GM23338 (cell line): ENCODE measurements around the gene LPCAT3. TPM values are rescaled to one million over a fixed set of nuclear protein-coding genes. Genes with fewer than 3 reads are reported as not detected.

Experiments
- ATAC-seq: fragments of 200-7000 bp; cut with Tn5 transposase; 3 replicates; pipeline ENCODE4 v1.9.1; 2020
- DNase-seq: peaks from one replicate; pipeline ENCODE4 v3.0.0-alpha.2; 2015; ENCODE audit warnings: low spot score
- H2AFZ ChIP-seq: fragments of 200-600 bp; sonication (generic); 2 replicates; pipeline ENCODE4 v1.8.0; 2016; ENCODE audit warnings: antibody characterized with exemption, mild to moderate bottlenecking, moderate library complexity
- H3F3A ChIP-seq: fragments of 200-600 bp; sonication (generic); replicated peaks from 2 replicates; pipeline ENCODE4 v1.8.0; 2017; ENCODE audit warnings: antibody characterized with exemption, mixed run types, low read depth
- H3K27ac ChIP-seq: fragments of 200-600 bp; sonication (generic); 2 replicates; pipeline ENCODE4 v1.6.1; 2016; ENCODE audit warnings: low read depth
- H3K27me3 ChIP-seq: fragments of 200-600 bp; sonication (generic); 2 replicates; pipeline ENCODE4 v1.8.0; 2016; ENCODE audit warnings: mild to moderate bottlenecking, mixed run types, moderate library complexity; ENCODE audit not compliant: insufficient read depth
- H3K36me3 ChIP-seq: fragments of 200-600 bp; sonication (generic); 2 replicates; pipeline ENCODE4 v1.8.0; 2016; ENCODE audit warnings: mild to moderate bottlenecking; ENCODE audit not compliant: insufficient read depth
- H3K4me1 ChIP-seq: fragments of 200-600 bp; sonication (generic); 2 replicates; pipeline ENCODE4 v1.8.0; 2016; ENCODE audit warnings: mild to moderate bottlenecking, moderate library complexity; ENCODE audit not compliant: insufficient read depth
- H3K4me2 ChIP-seq: fragments of 200-600 bp; sonication (generic); 2 replicates; pipeline ENCODE4 v1.7.1; 2017; ENCODE audit warnings: mixed run types
- H3K4me3 ChIP-seq: fragments of 200-600 bp; sonication (generic); 2 replicates; pipeline ENCODE4 v1.6.1; 2016; ENCODE audit warnings: mixed run types
- H3K79me2 ChIP-seq: fragments of 200-600 bp; sonication (generic); replicated peaks from 2 replicates; pipeline ENCODE4 v1.8.0; 2017; ENCODE audit warnings: mild to moderate bottlenecking; ENCODE audit not compliant: insufficient read depth
- H3K9me2 ChIP-seq: fragments of 200-600 bp; sonication (generic); 2 replicates; pipeline ENCODE4 v1.8.0; 2017; ENCODE audit not compliant: insufficient read depth
- H4K20me1 ChIP-seq: fragments of 200-600 bp; sonication (generic); replicated peaks from 2 replicates; pipeline ENCODE4 v1.8.0; 2017; ENCODE audit warnings: mild to moderate bottlenecking; ENCODE audit not compliant: insufficient read depth
- H3K27ac Mint-ChIP-seq: 2 replicates; pipeline ENCODE4 v1.8.0; 2020; ENCODE audit warnings: inconsistent platforms, mild to moderate bottlenecking, moderate library complexity, mixed read lengths
- H3K27me3 Mint-ChIP-seq: 3 replicates; pipeline ENCODE4 v1.8.0; 2022; ENCODE audit warnings: low read depth, mild to moderate bottlenecking, moderate library complexity, mixed read lengths, inconsistent platforms; ENCODE audit not compliant: insufficient read depth, poor library complexity
- H3K36me3 Mint-ChIP-seq: 3 replicates; pipeline ENCODE4 v1.8.0; 2021; ENCODE audit warnings: low read depth, mild to moderate bottlenecking, inconsistent platforms, moderate library complexity, mixed read lengths
- H3K4me1 Mint-ChIP-seq: 3 replicates; pipeline ENCODE4 v1.8.0; 2020; ENCODE audit warnings: mild to moderate bottlenecking, inconsistent platforms, mixed read lengths
- H3K4me3 Mint-ChIP-seq: 3 replicates; pipeline ENCODE4 v1.8.0; 2021; ENCODE audit warnings: moderate library complexity, mild to moderate bottlenecking, inconsistent platforms, mixed read lengths
- H3K9me3 Mint-ChIP-seq: 3 replicates; pipeline ENCODE4 v1.8.0; 2020; ENCODE audit warnings: moderate library complexity, mild to moderate bottlenecking, inconsistent platforms, mixed read lengths
- CREB1 ChIP-seq: fragments of 250-450 bp; sonication (Bioruptor Pico); IDR thresholded peaks from 2 replicates; pipeline ENCODE4 v1.5.0; 2020; ENCODE audit warnings: low read depth, mild to moderate bottlenecking, moderate library complexity
- ETS1 ChIP-seq: IDR thresholded peaks from 2 replicates; pipeline ENCODE4 v1.6.1; 2016; ENCODE audit warnings: antibody characterized with exemption
- EZH2phosphoT487 ChIP-seq: fragments of 200-600 bp; sonication (generic); IDR thresholded peaks from one replicate; pipeline ENCODE4 v1.8.1; 2018; ENCODE audit warnings: antibody characterized with exemption; ENCODE audit not compliant: unreplicated experiment
- NANOG ChIP-seq: IDR thresholded peaks from 2 replicates; pipeline ENCODE4 v1.6.1; 2016; ENCODE audit warnings: antibody characterized with exemption, borderline replicate concordance
- POLR2AphosphoS5 ChIP-seq: IDR thresholded peaks from 2 replicates; pipeline ENCODE4 v1.6.1; 2016; ENCODE audit warnings: antibody characterized with exemption, low read depth
- REST ChIP-seq: IDR thresholded peaks from one replicate; pipeline ENCODE4 v1.6.1; 2018; ENCODE audit warnings: antibody characterized with exemption; ENCODE audit not compliant: unreplicated experiment
- STAT1 ChIP-seq: IDR thresholded peaks from one replicate; pipeline ENCODE4 v1.6.1; 2016; ENCODE audit warnings: antibody characterized with exemption; ENCODE audit not compliant: unreplicated experiment
- ZNF114 ChIP-seq: fragments of 250-450 bp; sonication (Bioruptor Pico); IDR thresholded peaks from 2 replicates; pipeline ENCODE4 v1.5.0; 2020; ENCODE audit warnings: mild to moderate bottlenecking, moderate library complexity
- ZNF331 ChIP-seq: fragments of 250-450 bp; sonication (Bioruptor Pico); IDR thresholded peaks from 2 replicates; pipeline ENCODE4 v1.5.0; 2020; ENCODE audit warnings: low read depth, mild to moderate bottlenecking, moderate library complexity
- ZNF462 ChIP-seq: fragments of 250-450 bp; sonication (Bioruptor Pico); IDR thresholded peaks from 2 replicates; pipeline ENCODE4 v1.5.0; 2020; ENCODE audit warnings: mild to moderate bottlenecking, moderate library complexity
- polyA plus RNA-seq: library from polyadenylated mRNA; unstranded; fragments of >200 nt; fragmentation: Nextera tagmentation; extraction: Ambion mirVana; gene quantifications from 2 replicates; pipeline ENCODE4 v1.2.1, GENCODE V29; 2016
- total RNA-seq: library from RNA; depleted of rRNA; stranded (reverse); fragments of >200 nt; shearing (Covaris generic); gene quantifications from 2 replicates; pipeline ENCODE4 v1.2.3, GENCODE V29; 2014

LPCAT3 gene
- total and polyA plus RNA-seq, 2 experiments from 2014 or later = 21.4 to 51.5 TPM

- no peak for TF ChIP-seq ETS1
- TF ChIP-seq EZH2phosphoT487 = no peak
- no peak for TF ChIP-seq REST
- no peak for TF ChIP-seq NANOG
- no peak for TF ChIP-seq ZNF331 (CRISPR knock-in tag)
- TF ChIP-seq STAT1 = no peak
- no peak for TF ChIP-seq CREB1 (CRISPR knock-in tag)
- no peak for TF ChIP-seq ZNF114 (CRISPR knock-in tag)
- no peak for TF ChIP-seq POLR2AphosphoS5
Measured at GRCh38 chr12:6996040-6996441, 22.2 kb downstream of the LPCAT3 start (continued).

- Histone ChIP-seq H3K4me2 (no peak overlapping the region), H3K36me3 (peaks cover 4% of the 10 kb centered on the region), H3K4me3 (no peak overlapping the region), H3K9me2 (no peaks in the 10 kb centered on the region), H3K4me1 (no peaks in the 10 kb centered on the region), H4K20me1 (peaks cover 17% of the 10 kb centered on the region), H2AFZ (no peak overlapping the region), H3F3A (0 out of 2 replicates have a peak, but pooled peaks cover 5% of the 10 kb centered on the region), H3K27me3 (no peaks in the 10 kb centered on the region), H3K79me2 (no peaks in the 10 kb centered on the region), H3K27ac (0 out of 2 replicates have a peak overlapping the region, but pooled peaks have one; percentile 10)
- peaks cover 4% of the 10 kb centered on the region; the same call in 1 of the 3 replicates for H3K4me1 Mint-ChIP-seq
- TF ChIP-seq ZNF114 (CRISPR knock-in tag) (no peak), ZNF462 (no peak), EZH2phosphoT487 (no peak)
- DNase-seq (no peak), ATAC-seq (no peak)
- H3K27ac Mint-ChIP-seq = no peak overlapping the region; the same call in 1 of the 2 replicates
- H3K9me3 Mint-ChIP-seq = no peaks in the 10 kb centered on the region
- no peak overlapping the region for H3K4me3 Mint-ChIP-seq
- H3K36me3 Mint-ChIP-seq = peaks cover 12% of the 10 kb centered on the region
- peaks cover 4% of the 10 kb centered on the region for H3K27me3 Mint-ChIP-seq
Measured at GRCh38 chr12:6987956-6988553, 30.2 kb downstream of the LPCAT3 start.
